ENCODE results near the gene SFI1.

SFI1 gene

GRCh38 chr22:31637891-31638618, 141.7 kb downstream of the SFI1 start:
- no peak for DNase-seq

GRCh38 chr22:31639436-31640039, 143.2 kb downstream of the SFI1 start:
- no peak for DNase-seq

GRCh38 chr22:31646186-31647019, 150.1 kb downstream of the SFI1 start:
- DNase-seq = peak; percentile 34

GRCh38 chr22:31647066-31647465, 150.7 kb downstream of the SFI1 start:
- no peak for DNase-seq

GRCh38 chr22:31647523-31648320, 151.4 kb downstream of the SFI1 start:
- DNase-seq = no peak

- no peak for DNase-seq
Measured at GRCh38 chr22:31650391-31650790, 154.1 kb downstream of the SFI1 start.

GRCh38 chr22:31651664-31652063, 155.3 kb downstream of the SFI1 start:
- DNase-seq = no peak

GRCh38 chr22:31652088-31652487, 155.8 kb downstream of the SFI1 start:
- no peak for DNase-seq

- DNase-seq = no peak
Measured at GRCh38 chr22:31652911-31653684, 156.8 kb downstream of the SFI1 start.

GRCh38 chr22:31653944-31654343, 157.6 kb downstream of the SFI1 start:
- DNase-seq = no peak

GRCh38 chr22:31654408-31654807, 158.1 kb downstream of the SFI1 start:
- DNase-seq = no peak

- no peak for DNase-seq
Measured at GRCh38 chr22:31659246-31659645, 162.9 kb downstream of the SFI1 start.

GRCh38 chr22:31660860-31661341, 164.6 kb downstream of the SFI1 start:
- DNase-seq = peak; percentile 27

GRCh38 chr22:31661851-31662667, 165.7 kb downstream of the SFI1 start, which contains the start of gene PISD:
Gene PISD, minus strand, starts transcription at chr22:31662215. Its CDS starts 7 bp downstream, at chr22:31662208.
- peak; percentile 94 for DNase-seq

- no peak for DNase-seq
Measured at GRCh38 chr22:31662668-31663037, 166.3 kb downstream of the SFI1 start.

Measured in stimulated activated CD4-positive, alpha-beta T cell treated with anti-CD3 and anti-CD28 coated beads, Interleukin-12 subunit alpha, Interleukin-12 subunit beta, amount 100 ng/mL, for 4 hours (primary cell).